ENCODE results near the gene CTNNA2.

Gene CTNNA2

GRCh38 chr2:80476535-80477117 is 963.8 kb downstream of the CTNNA2 start:
- DNase-seq (ENCODE audit: low read depth in 2 of 2) = no peak

DNA sequence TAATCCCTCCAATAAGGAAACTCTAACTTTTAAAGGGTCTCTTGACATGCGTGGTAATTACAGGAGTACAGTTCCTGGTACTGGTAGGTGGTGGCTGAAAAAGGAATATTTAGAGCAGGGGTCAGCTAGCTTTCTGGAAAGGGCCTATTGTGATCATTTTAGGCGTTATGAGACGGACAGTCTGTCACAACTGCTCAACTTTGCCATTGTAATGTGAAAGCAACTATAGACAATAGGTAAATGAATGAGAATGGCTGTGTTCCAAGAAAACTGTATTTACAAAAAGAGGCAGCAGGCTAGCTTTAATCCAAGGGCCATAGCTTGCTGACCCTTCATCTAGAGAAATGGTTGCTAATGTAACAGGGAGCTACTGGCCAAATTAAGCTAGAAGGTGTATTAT is 969.4 kb downstream of the CTNNA2 start:
- no peak for DNase-seq (ENCODE audit: low read depth in 2 of 2)

DNA sequence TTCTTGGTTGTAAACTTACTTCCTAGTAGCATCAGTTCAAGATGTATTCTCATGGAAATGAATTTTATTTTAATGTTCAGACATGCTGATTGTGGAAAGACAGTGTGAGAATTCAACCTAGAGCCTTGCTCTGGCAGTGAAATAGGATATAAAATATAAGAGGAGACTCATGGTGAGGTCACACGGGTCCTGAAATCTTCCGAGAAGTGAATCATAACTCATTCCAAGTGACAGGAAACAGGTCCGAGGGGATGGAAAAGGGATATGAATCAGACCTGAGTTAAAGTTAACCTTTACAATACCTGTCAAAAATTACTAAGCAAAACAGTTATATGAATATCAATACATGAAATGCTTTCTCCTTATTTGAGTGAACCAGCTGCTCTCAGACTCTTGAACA is 976.9 kb downstream of the CTNNA2 start:
- DNase-seq (ENCODE audit: low read depth in 2 of 2) = no peak

GRCh38 chr2:80490964-80491363 is 978.1 kb downstream of the CTNNA2 start:
- no peak for DNase-seq (ENCODE audit: low read depth in 2 of 2)

DNA sequence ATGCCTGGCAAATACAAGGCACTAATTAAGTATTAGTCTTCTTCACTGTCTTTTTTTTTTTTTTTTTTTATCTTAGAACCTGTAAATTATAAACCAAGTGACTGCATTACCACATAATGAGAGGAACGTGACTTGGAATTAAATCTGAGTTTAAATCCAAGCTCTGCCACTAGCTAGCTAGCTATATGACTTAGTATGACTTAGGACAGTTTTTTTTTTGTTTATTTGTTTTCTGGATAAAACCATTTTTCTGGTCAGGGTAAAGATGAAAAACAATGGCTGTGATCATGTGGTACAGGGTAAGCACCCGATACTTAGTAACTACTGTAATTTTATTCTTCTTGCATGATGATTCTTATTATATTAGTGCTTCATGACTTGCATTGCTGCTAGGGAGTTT is 983.5 kb downstream of the CTNNA2 start:
- no peak for DNase-seq (ENCODE audit: low read depth in 2 of 2)

DNA sequence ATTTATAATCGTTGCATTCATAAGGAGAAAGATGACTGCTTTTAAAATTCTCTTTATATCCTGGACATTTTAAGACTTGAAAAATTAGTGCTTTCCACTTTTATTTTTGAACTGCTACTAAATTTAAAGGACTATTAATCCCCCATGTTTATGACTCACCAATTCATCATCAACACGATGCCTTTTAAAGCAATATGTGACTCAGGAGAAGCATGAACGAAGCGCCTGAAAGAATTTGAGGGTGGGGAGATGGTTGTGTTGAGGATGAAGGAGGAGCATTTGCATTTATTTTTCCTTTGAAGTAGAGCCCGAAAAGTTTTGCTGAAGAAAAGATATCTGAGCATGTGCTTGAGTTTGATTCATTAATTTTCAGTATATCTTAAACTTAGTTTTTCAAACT is 983.9 kb downstream of the CTNNA2 start:
- no peak for DNase-seq (ENCODE audit: low read depth in 2 of 2)

DNA sequence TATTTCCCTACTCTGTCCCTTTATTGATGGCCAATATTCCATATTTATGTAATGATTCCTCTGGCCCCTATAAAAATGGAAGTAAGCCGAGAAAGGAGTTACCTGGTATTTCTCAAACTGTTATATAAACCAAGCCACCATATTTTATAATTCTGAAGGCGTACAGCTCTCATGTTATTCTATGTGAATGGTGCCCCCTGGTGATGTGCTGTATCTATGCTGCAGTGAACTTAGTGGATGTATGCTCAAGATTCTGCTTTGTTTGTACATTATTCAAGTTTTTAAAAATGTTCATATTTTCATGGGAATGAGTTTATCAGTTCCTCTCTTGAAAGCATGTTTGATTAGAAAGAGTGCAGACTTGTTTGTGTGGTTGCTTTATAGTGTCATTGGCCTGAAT is 986.2 kb downstream of the CTNNA2 start:
- no peak for DNase-seq (ENCODE audit: low read depth in 2 of 2)

DNA sequence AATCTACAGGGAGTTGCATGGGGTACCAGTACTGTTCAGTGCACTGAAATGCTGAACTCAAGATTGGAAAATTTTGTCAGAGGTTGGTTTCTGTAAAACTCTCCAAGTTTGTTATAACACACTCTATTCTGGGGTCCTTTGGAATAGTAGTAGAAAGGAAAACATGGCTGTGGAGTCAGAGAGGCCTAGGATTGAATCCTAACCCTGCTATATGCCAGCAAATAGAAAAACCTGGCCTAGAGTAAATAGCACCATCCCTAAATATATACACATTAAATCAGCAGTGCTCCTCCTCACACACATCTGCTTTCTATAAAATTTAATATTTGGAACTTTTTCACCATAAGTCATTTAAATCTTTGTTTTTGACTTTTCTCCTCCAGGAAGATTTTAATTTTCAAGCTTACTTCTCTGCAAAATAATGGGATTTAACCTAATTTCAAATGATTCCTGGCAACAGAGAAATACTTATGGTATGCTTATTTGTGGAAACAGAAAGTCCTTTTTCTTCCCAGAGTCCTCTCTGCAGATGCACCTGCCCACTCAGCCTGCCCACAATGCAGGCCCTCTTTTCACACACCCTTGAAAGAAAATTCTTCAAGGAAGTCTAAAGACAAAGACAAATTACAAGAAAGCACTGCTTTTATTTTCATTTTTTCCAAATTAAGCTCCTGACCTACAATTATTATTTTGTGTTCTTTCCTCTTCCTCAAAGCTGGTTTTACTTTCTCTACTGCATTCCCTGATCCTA is 989.2 kb downstream of the CTNNA2 start:
- DNase-seq (ENCODE audit: low read depth in 2 of 2) = no peak

DNA sequence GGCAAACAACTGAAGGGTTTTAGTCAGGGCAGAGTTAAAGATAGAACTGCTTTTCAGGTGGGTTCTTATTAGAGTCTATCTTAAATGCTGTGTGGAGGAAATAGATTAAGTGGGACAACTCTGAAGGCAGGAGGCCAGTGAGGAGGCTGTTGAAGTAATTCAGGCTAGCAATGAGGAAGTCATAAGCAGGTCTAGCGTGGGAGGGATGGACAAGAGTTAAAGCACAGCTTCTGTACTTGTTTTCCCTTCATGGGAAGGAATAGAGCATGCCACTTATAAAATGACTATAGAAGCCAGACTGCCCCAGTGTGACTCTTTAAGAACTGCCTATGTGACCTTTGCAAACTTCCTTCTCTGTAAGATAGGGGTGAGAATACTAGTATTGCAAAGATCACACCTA is 993.7 kb downstream of the CTNNA2 start:
- no peak for DNase-seq (ENCODE audit: low read depth in 2 of 2)

GRCh38 chr2:80510716-80511115 is 997.9 kb downstream of the CTNNA2 start:
- no peak for DNase-seq (ENCODE audit: low read depth in 2 of 2)

DNA sequence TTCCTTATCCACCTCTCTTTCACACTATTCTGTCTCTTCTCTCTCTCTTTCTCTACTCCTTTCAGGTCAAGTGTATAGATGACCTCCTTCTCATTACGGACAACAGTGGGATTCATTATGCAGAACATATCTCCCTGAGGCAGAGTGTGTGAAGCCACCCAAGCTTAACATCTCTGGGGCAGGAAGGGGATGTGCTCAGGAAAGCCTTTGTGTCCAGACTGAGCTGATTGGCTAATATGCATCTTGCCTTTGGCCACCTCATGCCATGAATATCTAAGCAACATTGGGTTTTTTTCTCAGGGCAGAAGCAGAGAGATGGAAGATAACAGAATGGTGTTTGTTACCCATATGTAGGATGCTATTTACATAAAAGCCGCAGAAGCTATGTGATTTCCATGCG is 1003.1 kb downstream of the CTNNA2 start:
- no peak for DNase-seq (ENCODE audit: low read depth in 2 of 2)

- no peak for DNase-seq (ENCODE audit: low read depth in 2 of 2)
Observed at GRCh38 chr2:80517316-80517715, 1004.5 kb downstream of the CTNNA2 start.

- no peak for DNase-seq (ENCODE audit: low read depth in 2 of 2)
Observed at GRCh38 chr2:80519121-80519643, 1006.3 kb downstream of the CTNNA2 start.

- DNase-seq (ENCODE audit: low read depth in 2 of 2) = no peak
Observed at GRCh38 chr2:80519699-80520291, 1006.9 kb downstream of the CTNNA2 start.

DNA sequence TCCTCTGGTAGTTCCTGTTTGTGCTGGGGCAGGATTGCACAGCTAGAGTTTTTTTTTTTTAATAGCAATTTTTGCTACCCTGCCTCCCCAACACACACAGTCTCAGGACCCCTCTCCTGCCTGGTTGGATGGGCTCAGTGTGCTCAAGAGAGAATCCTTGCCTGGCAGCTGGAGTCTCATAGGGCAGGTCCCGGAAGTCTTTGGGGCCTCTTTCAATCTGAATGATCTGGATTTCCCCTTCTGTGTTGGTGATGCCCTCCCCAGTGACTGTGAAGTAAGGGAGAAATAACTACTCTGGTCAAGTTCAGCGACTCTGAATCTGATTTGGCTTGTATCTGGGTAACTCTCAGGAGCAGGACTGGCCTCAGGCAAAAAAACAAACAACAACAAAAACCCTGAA is 1012.3 kb downstream of the CTNNA2 start:
- DNase-seq (ENCODE audit: low read depth in 2 of 2) = no peak

GRCh38 chr2:80527119-80527518 is 1014.3 kb downstream of the CTNNA2 start:
- DNase-seq (ENCODE audit: low read depth in 2 of 2) = no peak

DNA sequence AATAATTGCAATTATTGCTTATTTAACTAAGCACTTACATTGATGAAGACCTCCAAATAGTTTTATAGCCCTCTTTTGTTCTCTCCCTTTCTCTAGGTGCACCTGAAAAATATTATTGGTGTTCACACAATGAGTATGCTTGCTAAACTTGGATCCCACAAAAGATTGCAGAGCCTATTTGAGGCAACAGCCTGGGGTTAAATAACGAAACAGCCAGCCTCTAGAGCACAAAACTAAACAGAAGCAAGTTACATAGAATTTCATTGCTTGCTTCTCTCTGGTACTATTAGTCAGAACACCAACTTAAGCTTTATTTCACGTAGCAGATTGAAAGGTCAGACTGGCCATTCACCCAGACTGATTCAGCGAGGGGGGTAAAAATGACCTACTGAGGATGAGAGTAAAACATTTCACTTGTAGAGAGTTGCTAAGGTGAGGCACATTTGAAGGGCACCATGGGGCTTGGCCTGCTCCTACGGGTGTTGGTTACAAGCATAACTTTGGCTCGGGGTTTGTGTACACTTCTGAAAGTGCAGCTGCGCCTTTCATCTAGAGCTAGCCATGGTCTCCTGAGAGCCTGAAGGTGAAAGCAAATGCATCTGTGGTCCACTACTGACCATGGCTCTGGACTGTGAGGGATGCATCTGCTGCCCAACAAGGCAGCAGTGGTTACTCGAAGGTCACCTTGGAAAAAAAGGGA is 1016.8 kb downstream of the CTNNA2 start:
- DNase-seq (ENCODE audit: low read depth in 2 of 2) = no peak

DNA sequence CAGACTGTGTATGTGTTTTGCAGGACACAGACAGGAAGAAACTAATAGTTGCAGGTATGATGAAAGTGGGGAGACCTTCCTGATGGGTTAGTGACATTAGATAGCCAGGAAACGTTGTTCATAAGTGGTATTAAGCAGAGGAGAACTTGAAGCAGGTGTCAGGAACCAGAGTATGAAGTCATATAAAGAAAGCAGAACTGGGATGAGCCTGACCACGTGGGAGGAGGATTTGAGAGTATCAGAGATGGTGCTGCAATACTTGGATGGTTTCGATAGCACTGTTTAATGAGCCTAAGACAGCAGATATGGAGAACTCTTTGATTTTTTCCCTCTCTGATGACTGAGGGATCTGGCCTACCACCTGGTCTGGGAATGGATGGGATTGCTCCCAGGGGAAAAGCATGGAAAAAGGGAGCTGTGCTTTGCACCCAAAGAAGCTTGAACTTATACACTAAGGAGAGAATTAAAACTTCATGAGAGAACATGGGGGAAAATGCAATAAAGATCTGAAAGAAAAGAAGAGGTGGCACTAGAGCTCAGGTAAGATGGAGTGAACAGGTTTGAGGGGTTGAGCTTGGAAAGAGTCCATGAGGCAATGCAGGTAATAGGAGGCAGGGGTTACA is 1017.7 kb downstream of the CTNNA2 start:
- DNase-seq (ENCODE audit: low read depth in 2 of 2) = no peak

DNA sequence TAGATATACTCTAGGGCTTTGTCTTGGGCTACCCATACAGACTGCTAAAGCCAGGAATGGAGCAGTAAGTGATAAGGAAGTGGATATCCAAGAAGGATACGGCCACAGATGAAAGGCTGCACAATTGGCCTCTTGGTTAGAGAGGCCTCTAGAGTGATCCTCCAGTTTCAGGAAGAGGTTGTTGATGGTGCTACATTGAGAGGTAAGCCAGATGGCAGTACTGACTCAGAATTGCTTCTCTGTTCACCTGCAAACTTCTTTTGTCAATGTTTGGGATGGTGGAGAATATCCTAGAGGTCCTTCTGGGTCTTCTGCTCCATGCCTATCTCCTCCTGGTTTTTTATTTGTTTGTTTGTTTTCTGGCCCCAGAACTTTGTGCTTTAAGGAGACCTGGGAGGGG is 1018.5 kb downstream of the CTNNA2 start:
- no peak for DNase-seq (ENCODE audit: low read depth in 2 of 2)

DNA sequence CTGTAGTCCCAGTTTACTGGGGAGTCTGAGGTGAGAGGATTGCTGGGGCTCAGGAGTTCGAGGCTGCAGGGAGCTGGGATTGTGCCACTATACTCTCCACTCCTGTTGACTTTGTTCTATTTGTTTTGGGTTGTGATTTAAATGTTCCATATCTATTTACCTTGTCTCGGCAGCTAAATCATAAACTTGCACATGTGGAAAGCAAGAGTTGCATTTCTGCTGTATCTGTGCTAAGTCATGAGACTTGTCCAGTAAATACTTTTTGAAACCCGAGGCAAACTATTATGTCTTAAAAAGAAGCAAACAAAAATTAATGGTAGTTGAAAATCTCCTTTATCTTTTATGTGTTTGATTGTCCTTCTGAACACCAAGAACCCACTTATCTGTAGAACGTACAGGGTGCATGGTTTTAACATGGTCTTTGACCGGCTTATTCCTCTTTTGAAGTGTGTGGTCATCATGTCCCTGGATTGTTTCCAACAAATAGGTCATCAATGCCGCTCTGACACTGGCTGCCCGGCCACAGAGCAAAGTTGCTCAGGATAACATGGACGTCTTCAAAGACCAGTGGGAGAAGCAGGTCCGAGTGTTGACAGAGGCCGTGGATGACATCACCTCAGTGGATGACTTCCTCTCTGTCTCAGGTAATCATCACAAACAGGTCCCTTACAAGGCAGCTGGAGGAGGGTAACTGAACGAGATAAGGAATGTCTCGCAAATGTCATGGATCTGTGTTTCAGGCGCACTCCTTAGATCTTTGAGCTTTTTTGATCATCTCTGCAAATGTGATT is 1032.8 kb downstream of the CTNNA2 start:
- DNase-seq (ENCODE audit: low read depth in 2 of 2) = no peak

DNA sequence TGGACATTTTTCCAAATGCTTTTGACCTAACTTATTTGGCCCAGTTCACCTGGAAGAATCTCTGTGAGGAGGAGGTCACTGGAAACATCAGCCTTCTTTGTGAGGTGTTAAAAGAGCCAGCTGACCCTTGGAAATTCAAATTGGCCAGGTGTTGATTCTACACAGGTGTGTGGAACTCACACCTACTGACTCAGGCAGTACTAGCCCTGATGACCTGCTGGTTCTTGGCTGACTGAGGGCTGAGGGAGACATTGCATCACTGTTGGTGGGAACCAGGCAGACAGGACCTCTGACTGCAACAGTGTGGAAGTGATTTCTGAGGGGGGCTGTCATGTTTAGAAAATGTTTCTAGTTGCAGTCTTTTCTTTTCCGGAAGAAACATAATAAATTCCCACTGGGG is 1033.9 kb downstream of the CTNNA2 start:
- DNase-seq (ENCODE audit: low read depth in 2 of 2) = no peak
